ENCODE results near the gene MYBPC3.

The MYBPC3 gene

DNA sequence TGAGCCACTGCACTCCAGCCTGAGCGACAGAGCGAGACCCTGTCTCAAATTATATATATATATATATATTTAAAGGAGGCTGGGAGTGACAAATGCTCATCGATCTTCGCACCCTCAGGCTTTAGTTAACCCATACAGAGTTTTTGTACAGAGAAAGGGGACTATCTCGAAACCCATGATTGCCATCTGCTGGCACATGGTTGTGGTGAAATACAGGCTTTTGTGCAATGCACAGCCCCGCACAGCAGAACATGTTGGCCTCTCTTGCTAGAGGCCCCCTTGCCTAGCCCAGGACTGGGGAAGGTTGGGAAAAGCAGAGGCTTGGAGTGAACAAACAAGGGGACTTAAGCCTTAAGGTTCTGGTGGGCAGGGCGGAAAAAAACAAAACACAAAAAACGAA is 3.6 kb downstream of the MYBPC3 start:
- Histone ChIP-seq H3K4me3 (ENCODE audit: low read length) (no peak overlapping the region), H3K27ac (ENCODE audit: low read length) (no peak overlapping the region), H3K9me3 (ENCODE audit: control insufficient read depth, insufficient read depth, low read length) (no peaks in the 10 kb centered on the region), H3K27me3 (ENCODE audit: control insufficient read depth, insufficient read depth, low read length) (no peaks in the 10 kb centered on the region), H3K36me3 (ENCODE audit: control insufficient read depth, insufficient read depth, low read length) (no peaks in the 10 kb centered on the region; the same call in 1 of the 2 replicates), H3K4me1 (ENCODE audit: control insufficient read depth, insufficient read depth, low read length) (peaks cover 2% of the 10 kb centered on the region; the same call in 1 of the 2 replicates)
- WGBS (ENCODE audit: insufficient coverage, insufficient read length): no CpG with 5 or more reads among the region's 8 CpGs
- no peak for DNase-seq (ENCODE audit: low read depth, low spot score)

DNA sequence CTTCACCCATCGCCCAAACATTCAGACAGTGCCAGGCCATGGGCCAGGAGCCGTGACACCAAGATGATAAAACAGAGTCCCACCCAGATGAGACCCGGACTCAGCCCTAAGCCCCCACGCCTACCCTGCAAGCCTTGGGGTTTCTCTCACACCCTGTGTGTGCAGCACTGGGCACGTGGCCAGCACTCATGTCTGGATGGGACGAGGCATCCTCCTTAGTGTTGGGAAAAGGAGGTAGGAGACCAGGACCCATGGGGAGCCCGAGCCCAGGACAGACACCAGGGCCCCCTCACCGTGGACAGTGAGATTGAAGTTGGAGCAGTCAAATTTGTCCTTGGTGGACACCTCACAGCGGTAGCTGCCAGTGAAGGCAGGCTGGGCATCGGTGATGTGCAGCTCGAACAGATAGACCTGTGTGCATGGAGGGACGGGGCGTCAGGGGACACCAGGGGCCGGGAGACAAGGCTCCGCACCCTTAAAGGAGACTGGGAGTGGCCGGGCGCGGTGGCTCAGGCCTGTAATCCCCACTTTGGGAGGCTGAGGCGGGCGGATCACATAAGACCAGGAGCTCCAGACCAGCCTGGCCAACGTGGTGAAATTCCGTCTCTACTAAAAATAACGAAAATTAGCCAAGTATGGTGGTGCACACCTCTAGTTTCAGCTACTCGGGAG is 4.2 kb downstream of the MYBPC3 start:
- no CpG with 5 or more reads among the region's 24 CpGs for WGBS (ENCODE audit: insufficient coverage, insufficient read length)
- Histone ChIP-seq H3K27me3 (ENCODE audit: control insufficient read depth, insufficient read depth, low read length) (no peaks in the 10 kb centered on the region), H3K27ac (ENCODE audit: low read length) (no peak overlapping the region), H3K9me3 (ENCODE audit: control insufficient read depth, insufficient read depth, low read length) (no peaks in the 10 kb centered on the region), H3K4me3 (ENCODE audit: low read length) (no peak overlapping the region), H3K4me1 (ENCODE audit: control insufficient read depth, insufficient read depth, low read length) (peaks cover 2% of the 10 kb centered on the region; the same call in 1 of the 2 replicates), H3K36me3 (ENCODE audit: control insufficient read depth, insufficient read depth, low read length) (no peaks in the 10 kb centered on the region; the same call in 1 of the 2 replicates)
- DNase-seq (ENCODE audit: low read depth, low spot score): no peak

- no peak overlapping the region for H3K27ac ChIP-seq (ENCODE audit: low read length)
- H3K9me3 ChIP-seq (ENCODE audit: control insufficient read depth, insufficient read depth, low read length): no peaks in the 10 kb centered on the region
- no peaks in the 10 kb centered on the region; the same call in 1 of the 2 replicates for H3K36me3 ChIP-seq (ENCODE audit: control insufficient read depth, insufficient read depth, low read length)
- no peaks in the 10 kb centered on the region for H3K27me3 ChIP-seq (ENCODE audit: control insufficient read depth, insufficient read depth, low read length)
- no peak for DNase-seq (ENCODE audit: low read depth, low spot score)
- peaks cover 2% of the 10 kb centered on the region; the same call in 1 of the 2 replicates for H3K4me1 ChIP-seq (ENCODE audit: control insufficient read depth, insufficient read depth, low read length)
- H3K4me3 ChIP-seq (ENCODE audit: low read length): no peak overlapping the region
- WGBS (ENCODE audit: insufficient coverage, insufficient read length): no CpG with 5 or more reads among the region's 5 CpGs
Observed at GRCh38 chr11:47347137-47347536, 5.4 kb downstream of the MYBPC3 start.

DNA sequence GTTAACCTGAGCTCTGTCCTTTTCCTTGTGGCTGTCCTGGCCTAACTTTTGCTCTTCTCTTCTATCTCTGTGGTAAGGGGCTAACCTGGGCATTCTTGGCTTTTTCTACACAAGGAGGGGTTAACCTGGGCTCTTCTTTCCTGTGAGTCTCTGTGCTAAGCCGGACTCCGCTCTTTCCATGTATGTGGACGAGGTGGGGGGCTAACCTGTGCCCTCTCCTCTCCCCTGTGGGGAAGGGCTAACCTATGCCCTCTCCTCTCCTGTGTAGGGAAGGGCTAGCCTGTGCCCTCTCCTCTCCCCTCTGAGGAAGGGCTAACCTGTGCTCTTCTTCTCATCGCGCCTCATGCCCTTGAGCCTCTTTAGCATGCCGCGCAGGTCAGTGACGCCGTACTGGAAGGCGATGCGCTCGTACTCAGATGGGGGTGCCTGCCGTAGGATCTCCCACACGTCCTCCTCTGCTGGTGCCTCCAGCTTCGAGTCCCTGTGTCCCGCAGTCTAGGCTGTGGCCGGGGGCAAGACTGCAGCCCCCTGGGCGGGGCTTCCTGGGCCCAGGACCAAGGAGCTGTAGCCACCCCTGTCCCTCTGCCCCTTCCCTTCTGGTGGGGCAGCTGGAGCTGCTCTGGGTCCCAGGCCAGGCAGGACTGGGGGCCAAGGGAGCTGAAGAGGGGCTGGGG is 6.5 kb downstream of the MYBPC3 start:
- no peaks in the 10 kb centered on the region for H3K4me1 ChIP-seq (ENCODE audit: control insufficient read depth, insufficient read depth, low read length)
- WGBS (ENCODE audit: insufficient coverage, insufficient read length): no CpG with 5 or more reads among the region's 18 CpGs
- H3K27me3 ChIP-seq (ENCODE audit: control insufficient read depth, insufficient read depth, low read length): no peaks in the 10 kb centered on the region
- H3K9me3 ChIP-seq (ENCODE audit: control insufficient read depth, insufficient read depth, low read length): no peaks in the 10 kb centered on the region
- H3K4me3 ChIP-seq (ENCODE audit: low read length): no peak overlapping the region
- no peaks in the 10 kb centered on the region; the same call in 1 of the 2 replicates for H3K36me3 ChIP-seq (ENCODE audit: control insufficient read depth, insufficient read depth, low read length)
- no peak for DNase-seq (ENCODE audit: low read depth, low spot score)
- H3K27ac ChIP-seq (ENCODE audit: low read length): no peak overlapping the region

- DNase-seq (ENCODE audit: low read depth, low spot score): no peak
- no peaks in the 10 kb centered on the region for H3K4me1 ChIP-seq (ENCODE audit: control insufficient read depth, insufficient read depth, low read length)
- H3K27ac ChIP-seq (ENCODE audit: low read length): no peak overlapping the region
- no peak overlapping the region for H3K4me3 ChIP-seq (ENCODE audit: low read length)
- H3K27me3 ChIP-seq (ENCODE audit: control insufficient read depth, insufficient read depth, low read length): no peaks in the 10 kb centered on the region
- WGBS (ENCODE audit: insufficient coverage, insufficient read length): no CpG with 5 or more reads among the region's 15 CpGs
- no peaks in the 10 kb centered on the region for H3K9me3 ChIP-seq (ENCODE audit: control insufficient read depth, insufficient read depth, low read length)
- H3K36me3 ChIP-seq (ENCODE audit: control insufficient read depth, insufficient read depth, low read length): no peaks in the 10 kb centered on the region; the same call in 1 of the 2 replicates
Observed at GRCh38 chr11:47342854-47343253, 9.6 kb downstream of the MYBPC3 start.

DNA sequence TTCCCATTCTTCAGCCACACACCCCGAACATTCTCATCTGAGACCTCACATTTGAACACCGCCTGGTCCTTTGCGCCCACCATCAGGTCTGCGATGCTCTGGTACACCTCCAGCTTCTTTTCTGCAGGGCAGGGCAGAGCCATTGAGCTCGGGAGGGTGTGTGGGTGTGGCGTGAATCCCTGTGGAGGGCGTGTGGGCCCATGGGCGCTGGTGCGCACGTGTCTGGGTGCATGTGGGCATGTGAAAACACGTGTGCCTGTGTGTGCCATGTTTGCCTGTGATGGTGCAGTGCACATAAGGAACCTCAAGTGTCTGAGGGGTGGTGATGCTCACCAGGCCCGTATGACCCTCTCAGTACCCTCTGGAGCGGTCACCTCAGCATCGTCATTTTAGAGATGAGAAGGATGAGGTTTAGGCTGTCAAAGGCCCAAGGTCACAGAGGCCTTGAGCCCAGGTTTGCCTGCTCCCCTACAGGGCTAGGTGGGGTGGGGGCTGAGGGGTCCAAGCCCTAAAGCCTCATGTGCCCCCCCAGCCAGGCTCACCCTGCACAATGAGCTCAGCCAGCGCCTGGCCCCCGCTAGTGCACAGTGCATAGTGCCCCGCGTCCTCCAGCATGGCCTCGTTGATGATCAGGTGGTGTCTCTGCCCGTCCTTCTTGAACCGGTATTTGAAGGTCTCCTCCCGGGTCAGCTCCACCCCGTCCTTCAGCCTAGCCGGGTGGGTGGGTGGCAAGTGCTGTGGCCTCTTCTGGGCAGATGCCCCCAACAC is 10.3 kb downstream of the MYBPC3 start:
- Histone ChIP-seq H3K27me3 (ENCODE audit: control insufficient read depth, insufficient read depth, low read length) (no peaks in the 10 kb centered on the region), H3K4me1 (ENCODE audit: control insufficient read depth, insufficient read depth, low read length) (no peaks in the 10 kb centered on the region), H3K9me3 (ENCODE audit: control insufficient read depth, insufficient read depth, low read length) (no peaks in the 10 kb centered on the region), H3K27ac (ENCODE audit: low read length) (no peak overlapping the region), H3K36me3 (ENCODE audit: control insufficient read depth, insufficient read depth, low read length) (no peaks in the 10 kb centered on the region; the same call in 1 of the 2 replicates), H3K4me3 (ENCODE audit: low read length) (no peak overlapping the region)
- no CpG with 5 or more reads among the region's 24 CpGs for WGBS (ENCODE audit: insufficient coverage, insufficient read length)
- DNase-seq (ENCODE audit: low read depth, low spot score): no peak

GRCh38 chr11:47340980-47341775 is 11.3 kb downstream of the MYBPC3 start:
- H3K9me3 ChIP-seq (ENCODE audit: control insufficient read depth, insufficient read depth, low read length): no peaks in the 10 kb centered on the region
- no peak for DNase-seq (ENCODE audit: low read depth, low spot score)
- no peak overlapping the region for H3K27ac ChIP-seq (ENCODE audit: low read length)
- no peaks in the 10 kb centered on the region for H3K27me3 ChIP-seq (ENCODE audit: control insufficient read depth, insufficient read depth, low read length)
- no peak overlapping the region for H3K4me3 ChIP-seq (ENCODE audit: low read length)
- WGBS (ENCODE audit: insufficient coverage, insufficient read length): no CpG with 5 or more reads among the region's 18 CpGs
- H3K36me3 ChIP-seq (ENCODE audit: control insufficient read depth, insufficient read depth, low read length): no peaks in the 10 kb centered on the region; the same call in 1 of the 2 replicates
- no peaks in the 10 kb centered on the region for H3K4me1 ChIP-seq (ENCODE audit: control insufficient read depth, insufficient read depth, low read length)

DNA sequence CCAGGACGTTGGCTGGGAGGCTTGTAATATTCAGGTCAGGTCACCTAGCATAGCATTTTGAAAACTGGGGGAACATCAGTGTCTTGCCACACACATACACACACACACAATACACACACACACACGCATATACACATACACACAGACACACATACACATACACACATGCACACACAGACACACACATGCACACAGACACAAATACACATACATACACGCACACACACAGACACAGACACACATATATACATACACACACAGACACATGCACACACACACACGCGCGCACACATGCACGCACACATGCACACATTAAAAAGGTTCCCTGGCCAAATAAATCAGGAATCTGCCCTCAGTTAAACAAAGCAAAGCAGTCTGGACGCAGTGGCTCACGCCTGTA is 12.5 kb downstream of the MYBPC3 start:
- H3K27ac ChIP-seq (ENCODE audit: low read length): no peak overlapping the region
- H3K9me3 ChIP-seq (ENCODE audit: control insufficient read depth, insufficient read depth, low read length): no peaks in the 10 kb centered on the region
- H3K36me3 ChIP-seq (ENCODE audit: control insufficient read depth, insufficient read depth, low read length): no peaks in the 10 kb centered on the region; the same call in 1 of the 2 replicates
- H3K4me3 ChIP-seq (ENCODE audit: low read length): no peak overlapping the region
- WGBS (ENCODE audit: insufficient coverage, insufficient read length): no CpG with 5 or more reads among the region's 9 CpGs
- DNase-seq (ENCODE audit: low read depth, low spot score): no peak
- H3K27me3 ChIP-seq (ENCODE audit: control insufficient read depth, insufficient read depth, low read length): no peaks in the 10 kb centered on the region
- H3K4me1 ChIP-seq (ENCODE audit: control insufficient read depth, insufficient read depth, low read length): no peaks in the 10 kb centered on the region

- Histone ChIP-seq H3K4me1 (ENCODE audit: control insufficient read depth, insufficient read depth, low read length) (no peaks in the 10 kb centered on the region), H3K27ac (ENCODE audit: low read length) (no peak overlapping the region), H3K27me3 (ENCODE audit: control insufficient read depth, insufficient read depth, low read length) (no peaks in the 10 kb centered on the region), H3K9me3 (ENCODE audit: control insufficient read depth, insufficient read depth, low read length) (no peaks in the 10 kb centered on the region), H3K4me3 (ENCODE audit: low read length) (no peak overlapping the region), H3K36me3 (ENCODE audit: control insufficient read depth, insufficient read depth, low read length) (no peaks in the 10 kb centered on the region; the same call in 1 of the 2 replicates)
- no CpG with 5 or more reads among the region's 27 CpGs for WGBS (ENCODE audit: insufficient coverage, insufficient read length)
- DNase-seq (ENCODE audit: low read depth, low spot score): no peak
Observed at GRCh38 chr11:47338396-47339241, 13.9 kb downstream of the MYBPC3 start.
